ENCODE data around the gene ISL2. TPM values are rescaled to one million over a fixed set of nuclear protein-coding genes. Genes with fewer than 3 reads are reported as not detected.

ISL2 gene
- total RNA-seq, 1 donor from 2014 or later: 1.3 TPM

GRCh38 chr15:76377751-76378150 lies 41.2 kb downstream of the ISL2 start:
- Mint-ChIP-seq H3K4me1 (ENCODE audit: low read depth) (no peaks in the 10 kb centered on the region), H3K4me3 (no peak overlapping the region)

GRCh38 chr15:76378691-76379090 lies 42.1 kb downstream of the ISL2 start:
- intact Hi-C loops (cut with micrococcal nuclease): no loop called here
- H3K4me1 Mint-ChIP-seq (ENCODE audit: low read depth): no peaks in the 10 kb centered on the region
- DNase-seq (ENCODE audit: low spot score): no peak
- no peak overlapping the region for H3K4me3 Mint-ChIP-seq
- no peaks in the 10 kb centered on the region for H3K9me3 Mint-ChIP-seq
- no peaks in the 10 kb centered on the region for H3K27me3 Mint-ChIP-seq (ENCODE audit: insufficient read depth)
- H3K36me3 Mint-ChIP-seq (ENCODE audit: low read depth): peaks cover 2% of the 10 kb centered on the region
- H3K27ac Mint-ChIP-seq: no peak overlapping the region

More at GRCh38 chr15:76377751-76378150, 41.2 kb downstream of the ISL2 start:
- DNase-seq (ENCODE audit: low spot score): no peak
- no peak overlapping the region for H3K27ac Mint-ChIP-seq
- H3K9me3 Mint-ChIP-seq: no peaks in the 10 kb centered on the region
- intact Hi-C loops (cut with micrococcal nuclease): no loop called here
- peaks cover 2% of the 10 kb centered on the region for H3K36me3 Mint-ChIP-seq (ENCODE audit: low read depth)
- no peaks in the 10 kb centered on the region for H3K27me3 Mint-ChIP-seq (ENCODE audit: insufficient read depth)

- H3K4me3 Mint-ChIP-seq: no peak overlapping the region
- H3K27ac Mint-ChIP-seq: no peak overlapping the region
- no peaks in the 10 kb centered on the region for H3K27me3 Mint-ChIP-seq (ENCODE audit: insufficient read depth)
- intact Hi-C loops (cut with micrococcal nuclease): no loop called here
- H3K9me3 Mint-ChIP-seq: no peaks in the 10 kb centered on the region
- peaks cover 2% of the 10 kb centered on the region for H3K36me3 Mint-ChIP-seq (ENCODE audit: low read depth)
- no peak for DNase-seq (ENCODE audit: low spot score)
- H3K4me1 Mint-ChIP-seq (ENCODE audit: low read depth): no peaks in the 10 kb centered on the region
These were observed 43.7 kb downstream of the ISL2 start for GRCh38 chr15:76380249-76380648.

- intact Hi-C loops (cut with micrococcal nuclease): no loop called here
- Mint-ChIP-seq H3K27ac (no peak overlapping the region), H3K4me3 (no peak overlapping the region), H3K36me3 (ENCODE audit: low read depth) (peaks cover 2% of the 10 kb centered on the region), H3K9me3 (no peaks in the 10 kb centered on the region), H3K27me3 (ENCODE audit: insufficient read depth) (no peaks in the 10 kb centered on the region), H3K4me1 (ENCODE audit: low read depth) (no peaks in the 10 kb centered on the region)
- no peak for DNase-seq (ENCODE audit: low spot score)
These were observed 44.8 kb downstream of the ISL2 start for GRCh38 chr15:76381366-76381765.

GRCh38 chr15:76382987-76383728 lies 46.6 kb downstream of the ISL2 start:
- Mint-ChIP-seq H3K27me3 (ENCODE audit: insufficient read depth) (no peaks in the 10 kb centered on the region), H3K27ac (no peak overlapping the region), H3K4me1 (ENCODE audit: low read depth) (no peaks in the 10 kb centered on the region), H3K9me3 (no peaks in the 10 kb centered on the region), H3K4me3 (no peak overlapping the region), H3K36me3 (ENCODE audit: low read depth) (peaks cover 2% of the 10 kb centered on the region)
- intact Hi-C loops (cut with micrococcal nuclease): no loop called here
- DNase-seq (ENCODE audit: low spot score): no peak

- Mint-ChIP-seq H3K36me3 (ENCODE audit: low read depth) (no peaks in the 10 kb centered on the region), H3K4me1 (ENCODE audit: low read depth) (no peaks in the 10 kb centered on the region), H3K27me3 (ENCODE audit: insufficient read depth) (no peaks in the 10 kb centered on the region), H3K9me3 (no peaks in the 10 kb centered on the region), H3K27ac (no peak overlapping the region), H3K4me3 (no peak overlapping the region)
- intact Hi-C loops (cut with micrococcal nuclease): no loop called here
- DNase-seq (ENCODE audit: low spot score): no peak
These were observed 47.8 kb downstream of the ISL2 start for GRCh38 chr15:76384409-76384808.

GRCh38 chr15:76386178-76386577 lies 49.6 kb downstream of the ISL2 start:
- Mint-ChIP-seq H3K36me3 (ENCODE audit: low read depth) (no peaks in the 10 kb centered on the region), H3K4me3 (no peak overlapping the region)
- intact Hi-C loops (cut with micrococcal nuclease): no loop called here

GRCh38 chr15:76386926-76387325 lies 50.4 kb downstream of the ISL2 start:
- H3K9me3 Mint-ChIP-seq: no peaks in the 10 kb centered on the region
- no peak for DNase-seq (ENCODE audit: low spot score)
- intact Hi-C loops (cut with micrococcal nuclease): no loop called here

More at GRCh38 chr15:76386178-76386577, 49.6 kb downstream of the ISL2 start:
- H3K27me3 Mint-ChIP-seq (ENCODE audit: insufficient read depth): no peaks in the 10 kb centered on the region
- H3K4me1 Mint-ChIP-seq (ENCODE audit: low read depth): no peaks in the 10 kb centered on the region
- no peaks in the 10 kb centered on the region for H3K9me3 Mint-ChIP-seq
- no peak overlapping the region for H3K27ac Mint-ChIP-seq
- no peak for DNase-seq (ENCODE audit: low spot score)

GRCh38 chr15:76390571-76390970 lies 54.0 kb downstream of the ISL2 start:
- intact Hi-C loops (cut with micrococcal nuclease): no loop called here
- Mint-ChIP-seq H3K4me3 (no peak overlapping the region), H3K27ac (no peak overlapping the region), H3K27me3 (ENCODE audit: insufficient read depth) (peaks cover 2% of the 10 kb centered on the region), H3K9me3 (no peaks in the 10 kb centered on the region), H3K4me1 (ENCODE audit: low read depth) (no peaks in the 10 kb centered on the region), H3K36me3 (ENCODE audit: low read depth) (no peaks in the 10 kb centered on the region)
- DNase-seq (ENCODE audit: low spot score): no peak

More at GRCh38 chr15:76386926-76387325, 50.4 kb downstream of the ISL2 start:
- no peaks in the 10 kb centered on the region for H3K27me3 Mint-ChIP-seq (ENCODE audit: insufficient read depth)
- no peaks in the 10 kb centered on the region for H3K4me1 Mint-ChIP-seq (ENCODE audit: low read depth)
- no peak overlapping the region for H3K27ac Mint-ChIP-seq
- no peaks in the 10 kb centered on the region for H3K36me3 Mint-ChIP-seq (ENCODE audit: low read depth)
- H3K4me3 Mint-ChIP-seq: no peak overlapping the region

- Mint-ChIP-seq H3K9me3 (no peaks in the 10 kb centered on the region), H3K4me3 (no peak overlapping the region), H3K4me1 (ENCODE audit: low read depth) (no peaks in the 10 kb centered on the region), H3K27me3 (ENCODE audit: insufficient read depth) (peaks cover 4% of the 10 kb centered on the region), H3K36me3 (ENCODE audit: low read depth) (no peaks in the 10 kb centered on the region), H3K27ac (no peak overlapping the region)
- DNase-seq (ENCODE audit: low spot score): no peak
- intact Hi-C loops (cut with micrococcal nuclease): no loop called here
These were observed 54.7 kb downstream of the ISL2 start for GRCh38 chr15:76391309-76391708.

GRCh38 chr15:76391847-76392246 lies 55.3 kb downstream of the ISL2 start:
- Mint-ChIP-seq H3K27ac (no peak overlapping the region), H3K36me3 (ENCODE audit: low read depth) (no peaks in the 10 kb centered on the region), H3K4me3 (no peak overlapping the region), H3K9me3 (no peaks in the 10 kb centered on the region), H3K27me3 (ENCODE audit: insufficient read depth) (peaks cover 4% of the 10 kb centered on the region), H3K4me1 (ENCODE audit: low read depth) (no peaks in the 10 kb centered on the region)
- intact Hi-C loops (cut with micrococcal nuclease): no loop called here
- DNase-seq (ENCODE audit: low spot score): no peak

All from activated T-helper 1 cell treated with anti-CD3 and anti-CD28 coated beads, Interleukin-12 subunit alpha, Interleukin-12 subunit beta, Interleukin-2, Interleukin-4 antibody, amounts not matched to agents 30 ng/mL and 10 ng/mL and 1 ng/mL, durations not matched to agents 14 hours and 24 hours and 36 hours (primary cell).